ENCODE measurements around the gene CACNA1C. TPM values are rescaled to one million over a fixed set of nuclear protein-coding genes. Genes with fewer than 3 reads are reported as not detected.

The CACNA1C gene
- total RNA-seq, 4 donors from 2014 or later, result 9.7 to 42.1 (median 18.1) TPM

DNA sequence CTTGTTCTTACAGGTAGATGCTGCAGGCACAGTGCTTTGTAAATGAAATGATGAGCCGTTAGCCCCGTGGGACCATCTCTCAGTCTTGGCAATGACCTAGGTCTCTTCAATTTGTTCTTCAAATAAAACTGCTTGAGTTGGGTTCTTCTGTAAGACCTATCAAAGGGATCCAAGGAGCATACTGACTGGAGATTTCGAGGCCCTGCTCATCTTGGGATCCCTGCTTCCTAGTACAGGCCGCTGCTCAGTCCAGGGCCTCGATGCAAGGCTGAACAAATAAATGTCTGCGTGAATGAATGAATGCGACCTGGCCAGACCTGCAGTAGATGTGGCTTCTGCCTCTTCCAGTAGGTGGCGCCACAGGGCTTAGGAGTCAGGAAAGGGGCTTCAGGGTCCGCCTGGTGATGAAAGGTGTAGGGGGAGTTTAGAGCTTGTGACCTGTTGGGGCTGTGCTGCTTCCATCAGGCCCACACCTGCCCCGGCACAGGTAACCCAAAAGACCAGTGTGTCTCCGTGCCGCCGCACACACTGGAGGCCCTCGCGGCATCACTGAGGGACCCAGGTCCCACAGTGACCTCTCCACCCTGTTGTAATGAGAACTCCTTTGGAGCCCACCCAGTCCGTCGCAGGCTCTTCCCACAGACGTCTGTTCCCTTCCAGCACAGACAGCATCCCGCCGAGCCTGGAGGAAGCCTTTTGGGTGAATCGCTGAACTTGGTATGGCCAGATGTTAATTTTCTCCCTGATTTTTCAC, 4.4 kb downstream of the CACNA1C start:
- no peak for TF ChIP-seq POLR2A (IDR thresholded peaks at IDR 0.05)
- TF ChIP-seq, protein P1, sequence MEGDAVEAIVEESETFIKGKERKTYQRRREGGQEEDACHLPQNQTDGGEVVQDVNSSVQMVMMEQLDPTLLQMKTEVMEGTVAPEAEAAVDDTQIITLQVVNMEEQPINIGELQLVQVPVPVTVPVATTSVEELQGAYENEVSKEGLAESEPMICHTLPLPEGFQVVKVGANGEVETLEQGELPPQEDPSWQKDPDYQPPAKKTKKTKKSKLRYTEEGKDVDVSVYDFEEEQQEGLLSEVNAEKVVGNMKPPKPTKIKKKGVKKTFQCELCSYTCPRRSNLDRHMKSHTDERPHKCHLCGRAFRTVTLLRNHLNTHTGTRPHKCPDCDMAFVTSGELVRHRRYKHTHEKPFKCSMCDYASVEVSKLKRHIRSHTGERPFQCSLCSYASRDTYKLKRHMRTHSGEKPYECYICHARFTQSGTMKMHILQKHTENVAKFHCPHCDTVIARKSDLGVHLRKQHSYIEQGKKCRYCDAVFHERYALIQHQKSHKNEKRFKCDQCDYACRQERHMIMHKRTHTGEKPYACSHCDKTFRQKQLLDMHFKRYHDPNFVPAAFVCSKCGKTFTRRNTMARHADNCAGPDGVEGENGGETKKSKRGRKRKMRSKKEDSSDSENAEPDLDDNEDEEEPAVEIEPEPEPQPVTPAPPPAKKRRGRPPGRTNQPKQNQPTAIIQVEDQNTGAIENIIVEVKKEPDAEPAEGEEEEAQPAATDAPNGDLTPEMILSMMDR (IDR thresholded peaks at IDR 0.05), result peak in 4 of 6 experiments; percentile 50 to 69 (median 64)

DNA sequence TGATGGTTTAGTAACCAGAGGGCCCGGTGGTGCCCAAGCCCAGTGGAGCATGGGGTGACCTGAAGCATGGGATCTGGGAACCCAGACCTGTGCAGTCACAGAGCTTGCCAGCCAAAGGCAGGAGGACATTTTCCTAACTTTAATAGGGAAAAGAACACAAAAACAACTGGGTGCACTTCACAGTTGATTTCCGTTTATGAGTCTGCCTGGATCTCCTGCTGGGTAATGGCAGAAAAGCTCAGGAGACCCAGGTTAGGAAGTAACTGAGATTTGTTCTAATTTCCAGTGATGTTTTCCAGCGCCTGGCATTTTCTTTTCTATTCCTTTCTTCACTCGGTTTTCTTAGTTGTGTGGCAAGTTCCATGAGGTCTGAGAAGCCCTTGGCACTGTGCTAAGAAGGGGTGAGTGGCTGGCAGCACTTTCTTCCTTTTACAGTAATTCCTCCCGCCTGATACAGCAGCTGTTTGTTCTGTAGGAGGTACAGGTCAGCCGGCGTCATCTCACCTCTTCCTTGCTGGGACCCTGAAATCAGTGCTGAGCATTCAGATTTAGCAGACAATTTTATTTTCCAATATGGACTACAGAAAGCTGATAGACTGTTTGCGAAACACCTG, 5.1 kb downstream of the CACNA1C start:
- no peak for TF ChIP-seq POLR2A (IDR thresholded peaks at IDR 0.05)
- TF ChIP-seq, protein P1 (IDR thresholded peaks at IDR 0.05), result no peak
- Histone ChIP-seq H3K4me3 (peak overlapping the region in 1 of 4 donors; percentile 3), H3K27me3 (no peaks in the 10 kb centered on the region), H3K27ac (peak overlapping the region in 1 of 4 donors; percentile 86), H3K9me3 (no peaks in the 10 kb centered on the region), H3K4me1 (peaks cover 0 to 7% (median 0%) of the 10 kb centered on the region in 4 donors), H3K36me3 (no peaks in the 10 kb centered on the region)
- DNase-seq, result no peak

More for the DNA sequence above, 4.4 kb downstream of the CACNA1C start:
- Histone ChIP-seq H3K9me3 (no peaks in the 10 kb centered on the region), H3K4me3 (peak overlapping the region in 1 of 4 donors; percentile 3), H3K4me1 (peaks cover 0 to 8% (median 0%) of the 10 kb centered on the region in 4 donors), H3K27ac (peak overlapping the region in 1 of 4 donors; percentile 86), H3K36me3 (no peaks in the 10 kb centered on the region), H3K27me3 (no peaks in the 10 kb centered on the region)
- peak; percentile 48 to 78 (median 65) for DNase-seq

DNA sequence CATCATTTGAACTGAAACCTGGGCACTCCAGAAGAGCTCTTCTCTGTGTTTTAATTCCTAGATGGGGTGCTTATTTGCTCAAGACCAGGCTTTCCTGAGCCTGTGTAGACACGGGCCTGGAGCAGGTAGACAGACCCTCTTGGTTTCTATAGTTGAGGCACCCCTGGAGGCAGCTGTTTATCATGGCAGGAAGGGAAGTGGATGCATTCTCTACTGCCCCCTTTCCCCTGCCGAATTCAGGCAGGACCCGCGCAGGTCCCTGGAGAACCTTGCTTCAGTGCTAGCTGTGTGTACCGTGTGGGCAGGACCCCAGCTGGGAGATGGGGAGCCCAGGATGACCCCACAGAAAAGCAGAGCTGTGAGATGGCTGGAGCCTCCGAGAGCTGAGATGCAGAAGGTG, 6.0 kb downstream of the CACNA1C start:
- TF ChIP-seq POLR2A (IDR thresholded peaks at IDR 0.05), result no peak
- TF ChIP-seq, protein P1 (IDR thresholded peaks at IDR 0.05), result no peak
- Histone ChIP-seq H3K4me3 (no peak overlapping the region), H3K9me3 (no peaks in the 10 kb centered on the region), H3K27ac (peak overlapping the region in 1 of 4 donors; percentile 38), H3K4me1 (no peaks in the 10 kb centered on the region), H3K27me3 (no peaks in the 10 kb centered on the region), H3K36me3 (no peaks in the 10 kb centered on the region)
- no peak for DNase-seq

DNA sequence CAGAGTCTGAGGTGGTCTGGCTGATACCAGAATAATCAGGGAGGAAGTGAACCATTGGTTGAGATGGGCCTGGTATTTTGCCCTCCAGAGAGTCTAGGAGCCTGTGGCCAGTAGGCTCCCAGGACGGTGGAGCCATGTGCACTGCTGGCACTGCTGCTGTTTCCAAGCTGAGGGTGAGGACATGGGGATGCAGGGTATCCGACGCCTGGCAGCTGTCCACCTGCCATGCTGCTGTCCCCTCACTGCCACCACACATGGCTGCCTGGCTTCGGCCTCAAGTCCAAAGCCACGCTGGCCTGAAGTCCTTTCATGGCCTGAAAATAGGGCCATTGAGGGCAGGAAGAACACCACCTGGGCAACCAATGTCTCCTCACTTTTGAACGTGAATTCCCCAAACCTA, 8.6 kb downstream of the CACNA1C start:
- peaks cover 0 to 5% (median 0%) of the 10 kb centered on the region in 4 donors for H3K4me1 ChIP-seq
- TF ChIP-seq POLR2A (IDR thresholded peaks at IDR 0.05), result no peak
- TF ChIP-seq, protein P1 (IDR thresholded peaks at IDR 0.05), result no peak
- no peak overlapping the region for H3K27ac ChIP-seq
- H3K27me3 ChIP-seq, result no peaks in the 10 kb centered on the region
- H3K4me3 ChIP-seq, result no peak overlapping the region
- no peaks in the 10 kb centered on the region for H3K9me3 ChIP-seq
- DNase-seq, result no peak
- no peaks in the 10 kb centered on the region for H3K36me3 ChIP-seq

DNA sequence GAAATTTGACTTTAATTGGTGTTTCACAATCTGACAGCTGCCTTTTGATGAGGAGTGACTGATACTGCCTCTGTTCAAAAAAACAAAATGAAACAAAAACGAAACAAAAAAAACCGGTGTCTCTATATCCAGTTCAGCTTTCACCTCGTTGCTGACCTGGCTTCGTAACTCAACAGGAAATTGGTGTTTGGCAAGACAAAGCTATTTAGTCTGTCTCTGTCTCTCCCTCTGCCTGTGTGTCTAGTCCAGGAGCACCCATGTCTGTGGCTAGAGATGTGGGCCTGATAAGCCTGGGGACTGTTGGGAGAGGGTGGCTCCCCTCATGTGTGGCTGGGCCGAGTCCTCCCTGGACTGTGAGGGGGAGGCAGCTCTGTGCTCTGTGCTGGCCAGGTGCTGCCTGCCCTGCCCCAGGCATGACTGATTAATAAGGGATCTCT, 11.3 kb downstream of the CACNA1C start:
- Histone ChIP-seq H3K36me3 (no peaks in the 10 kb centered on the region), H3K27ac (peak overlapping the region in 3 of 4 donors; percentile 2 to 52 (median 39)), H3K27me3 (no peaks in the 10 kb centered on the region), H3K9me3 (no peaks in the 10 kb centered on the region), H3K4me1 (peaks cover 0 to 5% (median 0%) of the 10 kb centered on the region in 4 donors), H3K4me3 (peak overlapping the region in 2 of 4 donors; percentile 3 to 24)
- no peak for TF ChIP-seq POLR2A (IDR thresholded peaks at IDR 0.05)
- TF ChIP-seq, protein P1 (IDR thresholded peaks at IDR 0.05), result no peak
- no peak for DNase-seq
